HG03565 (cell line): ENCODE measurements around the gene FOXP2.
"Not testable (repeated sequence)": the region's sequence is repeated elsewhere in the genome, so short reads cannot be mapped to it uniquely, and the experiment has no call there.

Source experiments
- ATAC-seq: cut with Tn5 transposase; IDR thresholded peaks from one replicate; pipeline ENCODE4 v1.9.1; 2021; ENCODE audit warnings: mild to moderate bottlenecking, moderate library complexity; ENCODE audit not compliant: unreplicated experiment

The FOXP2 gene

DNA sequence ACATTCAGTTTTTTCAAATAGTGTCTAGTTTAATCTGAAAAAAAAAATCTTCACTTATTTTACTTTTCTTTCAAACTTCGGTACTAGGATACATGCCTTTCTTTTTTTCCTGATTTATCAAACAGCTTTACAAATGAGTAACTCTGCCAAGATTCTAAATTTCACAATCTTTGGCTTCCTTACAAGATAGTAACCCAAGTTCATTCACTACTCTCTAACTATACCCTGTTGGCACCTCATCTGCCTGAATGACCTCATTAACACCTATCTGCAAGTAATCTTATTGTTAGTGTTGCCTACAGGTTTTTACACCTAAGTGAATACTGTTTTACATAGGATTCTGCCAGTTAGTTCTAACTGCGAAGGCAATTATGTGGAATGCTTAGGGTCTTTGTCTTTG lies 159.8 kb downstream of the FOXP2 start:
- no peak for ATAC-seq

DNA sequence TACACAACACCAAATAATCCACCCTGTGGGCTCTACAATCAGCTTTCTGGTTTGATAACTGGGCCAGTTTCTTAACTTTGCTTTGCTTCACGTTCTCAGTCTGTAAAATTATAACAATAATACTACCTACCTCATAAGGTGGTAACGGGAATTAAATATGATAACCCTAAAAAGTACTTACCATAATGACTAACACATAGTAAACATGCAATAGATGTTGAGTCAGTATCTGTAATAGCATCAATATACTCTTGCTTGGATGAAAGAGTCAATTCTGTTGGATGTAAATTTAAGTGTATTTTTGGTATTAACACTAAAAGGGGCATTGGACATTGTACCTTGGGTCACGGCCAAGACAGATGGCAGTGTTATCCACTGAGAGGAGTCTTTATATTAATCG lies 160.5 kb downstream of the FOXP2 start:
- no peak for ATAC-seq

DNA sequence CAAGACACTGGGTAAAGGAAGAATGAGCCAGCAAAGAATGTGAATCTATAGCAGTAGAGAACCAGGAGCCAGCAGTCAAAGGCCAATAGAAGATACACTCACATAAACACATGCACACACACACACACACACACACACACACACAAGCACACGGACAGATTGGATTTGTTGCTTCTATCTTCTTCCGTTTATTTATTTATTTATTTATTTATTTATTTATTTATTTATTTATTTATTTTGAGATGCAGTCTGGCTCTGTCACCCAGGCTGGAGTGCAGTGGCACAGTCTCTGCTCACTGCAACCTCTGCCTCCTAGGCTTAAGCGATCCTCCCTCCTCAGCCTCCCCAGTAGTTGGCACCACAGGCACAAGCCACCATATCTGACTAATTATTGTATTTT lies 166.3 kb downstream of the FOXP2 start:
- not testable (repeated sequence) for ATAC-seq

DNA sequence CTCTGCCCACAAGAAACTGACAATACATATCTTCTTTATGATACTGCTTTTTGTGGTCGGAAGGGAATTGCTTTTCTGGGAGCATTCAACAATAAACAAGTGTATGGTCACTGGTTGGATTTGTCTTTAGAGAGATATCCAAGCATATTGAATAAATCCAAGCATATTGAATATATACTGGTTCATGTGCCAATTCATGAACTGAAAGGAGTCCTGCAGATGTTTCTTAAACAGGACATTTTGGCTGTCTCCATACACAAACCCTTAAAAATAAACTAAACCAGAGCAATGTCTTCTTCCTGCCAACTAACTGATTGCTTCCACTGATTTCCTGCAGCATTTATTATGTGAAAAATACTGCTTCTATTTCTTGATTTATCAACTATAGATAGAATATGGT lies 173.9 kb downstream of the FOXP2 start:
- no peak for ATAC-seq

DNA sequence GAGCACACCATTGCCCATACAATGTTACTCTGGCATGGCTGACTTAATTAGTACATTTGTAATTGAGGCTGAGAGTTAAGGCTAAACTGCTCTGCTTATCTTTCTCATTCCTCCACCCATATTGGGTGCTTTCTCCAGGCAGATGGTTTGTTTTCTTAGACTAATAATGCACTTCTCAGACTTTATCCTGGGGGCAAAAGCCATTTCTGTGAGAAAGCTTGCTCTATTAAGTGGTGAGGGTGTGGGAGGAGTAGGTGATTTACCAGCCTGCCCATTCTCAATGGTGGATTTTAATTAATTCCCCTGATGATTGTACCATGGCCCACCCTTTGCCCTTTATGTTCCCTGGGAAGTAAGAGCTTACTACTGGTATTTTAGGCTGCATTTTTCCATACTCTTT lies 174.8 kb downstream of the FOXP2 start:
- no peak for ATAC-seq

DNA sequence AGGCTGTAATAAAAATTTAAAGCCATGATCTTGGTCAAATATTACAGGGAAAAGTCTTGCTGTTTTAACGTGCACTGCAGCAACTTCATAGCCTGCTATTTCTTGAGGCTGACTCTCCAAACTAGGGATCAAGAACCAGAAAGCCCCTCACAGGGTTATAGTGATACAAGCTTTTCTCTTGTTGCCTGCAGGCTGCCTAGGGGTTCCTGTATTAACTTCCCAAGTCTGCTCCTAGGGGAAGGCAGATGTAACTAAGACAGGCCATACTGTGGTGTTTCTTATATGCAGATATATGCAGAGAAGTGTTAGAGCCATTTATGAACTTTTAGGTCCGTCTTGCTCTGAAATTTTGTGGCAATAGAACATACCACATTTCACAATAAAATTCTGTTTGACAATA lies 175.7 kb downstream of the FOXP2 start:
- ATAC-seq, result no peak

DNA sequence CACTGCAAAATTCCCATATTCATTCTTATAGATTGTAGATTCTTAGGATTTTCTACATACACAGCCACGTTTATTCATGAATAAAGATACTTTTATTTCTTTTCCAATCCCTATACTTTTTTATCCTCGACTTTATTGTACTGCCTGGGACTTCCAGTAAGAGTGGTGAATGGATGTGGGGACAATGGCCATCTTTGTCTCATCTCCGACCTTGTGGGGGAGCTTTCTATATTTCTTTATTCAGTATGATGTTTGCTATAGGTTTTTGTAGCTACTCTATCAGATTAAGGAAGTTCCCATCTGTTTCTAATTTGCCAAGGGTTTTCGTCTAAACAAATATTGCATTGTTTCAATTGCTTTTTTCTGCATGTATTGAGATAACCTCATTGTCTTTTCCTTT lies 184.3 kb downstream of the FOXP2 start:
- ATAC-seq, result no peak

DNA sequence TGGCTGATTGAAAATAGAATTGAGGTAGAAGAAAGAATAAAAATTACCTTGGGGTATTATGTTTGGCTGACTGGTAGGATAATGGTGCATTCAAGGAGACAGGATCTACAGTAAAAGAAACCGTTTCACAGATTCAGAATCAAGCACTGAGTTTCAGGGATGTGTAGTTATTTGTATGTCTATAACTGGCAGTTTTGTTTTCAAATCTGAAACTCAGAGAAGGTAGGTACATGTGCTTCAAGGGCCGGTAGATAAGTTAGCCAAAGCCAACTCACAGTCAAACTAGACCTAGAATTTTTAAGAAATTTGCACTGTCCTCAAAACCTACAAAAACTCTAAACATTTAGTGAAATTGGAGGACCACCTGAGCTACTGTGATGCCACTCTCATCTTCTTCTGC lies 191.5 kb downstream of the FOXP2 start:
- ATAC-seq, result no peak

DNA sequence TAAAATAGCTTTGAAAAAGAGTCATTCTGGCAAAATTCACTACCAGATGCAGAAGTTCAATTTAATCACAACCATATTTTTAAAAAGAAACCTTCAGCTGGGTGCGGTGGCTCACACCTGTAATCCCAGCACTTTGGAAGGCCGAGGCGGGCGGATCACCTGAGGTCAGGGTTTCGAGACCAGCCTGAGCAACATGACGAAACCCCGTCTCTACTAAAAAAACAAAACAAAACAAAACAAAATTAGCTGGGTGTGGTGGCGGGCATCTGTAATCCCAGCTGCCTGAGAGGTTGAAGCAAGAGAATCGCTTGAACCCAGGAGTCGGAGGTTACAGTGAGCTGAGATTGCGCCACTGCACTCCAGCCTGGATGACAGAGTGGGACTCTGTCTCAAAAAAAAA lies 194.2 kb downstream of the FOXP2 start:
- ATAC-seq, result not testable (repeated sequence)

DNA sequence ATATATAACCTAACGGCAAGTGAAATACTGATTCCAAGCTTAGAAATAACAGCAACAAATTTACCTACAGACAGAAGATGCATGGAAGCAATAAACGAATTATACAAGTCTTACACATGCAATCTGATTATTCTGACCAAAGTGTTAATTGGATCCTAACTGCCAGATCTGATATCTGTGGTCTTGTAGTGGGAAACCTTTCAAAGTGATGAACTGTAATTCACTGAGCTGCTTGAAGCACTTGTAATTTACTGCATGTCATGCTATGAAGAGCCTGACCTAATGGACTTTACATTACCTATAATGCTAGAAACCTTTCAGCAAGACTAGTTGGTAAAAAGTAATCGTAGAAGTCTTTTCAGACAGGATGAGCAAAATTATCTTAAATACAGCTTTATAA lies 205.6 kb downstream of the FOXP2 start:
- ATAC-seq, result no peak

DNA sequence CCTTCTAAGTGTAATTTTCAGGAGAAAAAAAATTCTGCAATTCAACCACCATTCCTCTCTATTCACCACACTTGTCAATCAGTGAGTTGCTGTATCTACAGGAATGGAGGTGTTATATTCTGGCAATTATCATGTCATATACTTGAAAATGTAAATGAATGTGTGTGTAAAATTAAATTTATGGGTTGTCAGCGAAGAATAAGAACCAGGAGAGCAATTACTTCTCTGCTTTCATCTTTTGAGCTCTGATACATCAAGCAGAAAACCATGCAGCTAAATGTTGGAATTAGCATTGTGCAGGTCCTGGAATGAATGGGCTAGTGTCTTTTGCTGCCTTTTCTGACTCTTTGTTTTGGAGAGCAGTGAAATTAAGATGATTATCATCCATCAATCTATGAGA lies 207.6 kb downstream of the FOXP2 start:
- ATAC-seq, result no peak

DNA sequence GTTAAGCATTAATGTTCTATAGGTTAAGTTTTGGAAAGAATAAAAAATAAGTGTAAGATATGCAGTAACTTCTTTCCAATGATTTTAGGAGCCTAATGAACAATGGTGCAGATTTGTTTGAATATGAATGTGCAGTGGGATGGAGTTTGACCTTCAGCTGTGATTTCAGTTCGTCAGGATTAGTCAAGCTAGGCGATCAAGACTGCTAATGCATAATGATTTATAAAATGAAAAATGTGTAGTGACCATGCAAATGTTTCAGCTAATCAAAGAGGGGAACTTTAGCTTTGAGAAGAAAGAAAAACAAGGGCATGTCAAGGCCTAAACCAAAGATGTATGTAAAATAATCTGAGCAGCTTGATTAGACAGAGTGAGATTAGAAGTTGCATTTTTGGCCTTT lies 208.5 kb downstream of the FOXP2 start:
- ATAC-seq, result no peak

DNA sequence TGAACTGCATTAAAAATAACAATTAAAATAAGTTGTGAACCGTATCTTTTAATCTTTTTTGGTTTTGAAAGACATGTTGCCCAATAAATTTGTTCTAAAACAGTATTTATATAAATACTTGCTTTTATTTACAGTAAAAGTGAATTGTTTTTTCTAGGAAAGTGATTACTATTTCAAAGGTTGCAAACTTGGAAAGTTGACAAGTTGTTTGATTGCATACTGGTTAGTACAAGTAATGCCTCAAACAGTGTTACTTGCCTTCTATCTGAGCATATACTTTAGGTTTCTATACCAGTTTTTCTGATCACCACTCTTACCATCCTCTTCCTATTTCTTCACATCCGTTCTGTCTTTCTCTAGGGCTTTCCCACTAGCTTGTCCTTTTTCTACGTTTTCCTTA lies 212.6 kb downstream of the FOXP2 start:
- no peak for ATAC-seq

DNA sequence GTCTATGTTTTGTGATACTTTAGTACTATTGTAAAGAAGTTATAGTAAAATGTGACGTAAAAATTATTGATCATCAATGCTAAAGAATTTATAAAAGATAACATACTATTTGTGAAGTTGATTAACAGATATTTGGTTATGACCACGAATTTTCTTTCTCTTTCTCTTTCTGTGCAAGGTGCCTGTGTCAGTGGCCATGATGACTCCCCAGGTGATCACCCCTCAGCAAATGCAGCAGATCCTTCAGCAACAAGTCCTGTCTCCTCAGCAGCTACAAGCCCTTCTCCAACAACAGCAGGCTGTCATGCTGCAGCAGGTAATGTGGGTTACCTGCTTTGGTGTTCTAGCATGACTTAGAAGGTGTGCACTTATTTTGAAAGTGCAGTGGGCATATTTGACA lies 213.7 kb downstream of the FOXP2 start:
- no peak for ATAC-seq

DNA sequence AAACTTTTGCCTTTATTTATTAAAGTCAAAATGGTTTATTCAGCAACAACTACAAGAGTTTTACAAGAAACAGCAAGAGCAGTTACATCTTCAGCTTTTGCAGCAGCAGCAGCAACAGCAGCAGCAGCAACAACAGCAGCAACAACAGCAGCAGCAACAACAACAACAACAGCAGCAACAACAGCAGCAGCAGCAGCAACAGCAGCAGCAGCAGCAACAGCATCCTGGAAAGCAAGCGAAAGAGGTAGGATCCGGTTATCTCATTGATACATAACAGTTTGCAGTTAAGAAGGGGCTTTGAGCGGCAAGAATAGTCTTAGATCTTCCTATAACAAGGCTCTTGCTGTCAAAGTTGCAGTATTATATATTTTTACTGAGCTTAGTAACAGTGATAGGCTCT lies 215.1 kb downstream of the FOXP2 start:
- ATAC-seq, result no peak

DNA sequence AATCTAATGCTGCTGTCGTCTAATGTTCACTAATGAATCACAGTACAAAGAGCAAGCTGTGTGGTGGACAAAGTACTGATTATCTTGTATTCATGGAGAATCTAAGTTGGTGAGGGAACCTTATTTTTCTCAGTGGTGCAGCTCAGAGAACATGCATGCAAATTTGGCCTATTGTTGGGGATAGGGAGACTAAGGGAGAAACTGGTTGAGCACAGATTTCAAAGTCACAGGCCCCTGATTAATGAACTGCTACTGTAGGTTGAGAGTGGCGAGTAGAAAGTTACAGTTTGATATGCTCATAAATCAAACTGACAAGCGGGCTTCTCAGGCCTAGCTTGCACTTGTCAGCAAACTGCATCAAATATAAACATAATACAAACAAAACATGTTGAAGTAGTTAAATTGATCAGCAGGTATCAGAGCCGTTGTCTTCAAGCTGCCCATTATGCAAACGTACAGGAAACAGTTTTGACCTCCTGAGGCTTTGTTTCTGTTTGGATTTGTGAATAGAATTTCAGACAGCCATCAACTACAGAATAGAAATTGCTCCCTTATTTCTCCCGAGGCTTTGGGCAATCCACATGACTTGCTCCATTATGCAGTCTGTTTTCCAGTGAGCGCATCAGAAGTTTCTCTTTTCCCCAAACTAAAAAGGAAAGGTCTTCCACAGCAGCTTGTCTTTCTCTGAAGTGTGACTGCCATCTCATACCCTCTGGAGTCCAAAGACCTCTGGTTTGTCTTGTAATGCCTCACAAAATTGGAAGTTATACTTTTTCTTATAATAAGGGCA lies 215.8 kb downstream of the FOXP2 start:
- no peak for ATAC-seq

DNA sequence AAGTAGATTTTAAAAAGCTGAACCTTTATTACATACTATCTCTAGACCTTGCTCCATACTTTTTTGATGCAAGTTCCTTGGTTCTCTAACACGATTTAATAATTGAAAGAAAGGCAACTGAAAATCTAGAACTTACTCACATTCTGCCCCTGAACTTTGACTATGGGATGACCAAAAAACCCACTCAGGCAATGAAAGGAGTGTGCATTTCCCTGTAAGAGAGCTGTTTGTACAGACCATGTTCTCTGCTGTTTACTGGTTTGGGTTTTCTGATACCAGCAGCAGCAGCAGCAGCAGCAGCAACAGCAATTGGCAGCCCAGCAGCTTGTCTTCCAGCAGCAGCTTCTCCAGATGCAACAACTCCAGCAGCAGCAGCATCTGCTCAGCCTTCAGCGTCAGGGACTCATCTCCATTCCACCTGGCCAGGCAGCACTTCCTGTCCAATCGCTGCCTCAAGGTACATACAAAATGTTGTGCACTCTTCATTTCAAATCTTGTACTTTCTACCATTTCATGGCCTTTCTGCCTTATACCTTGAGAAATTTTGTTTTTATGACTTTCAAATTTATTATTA lies 216.7 kb downstream of the FOXP2 start:
- no peak for ATAC-seq

DNA sequence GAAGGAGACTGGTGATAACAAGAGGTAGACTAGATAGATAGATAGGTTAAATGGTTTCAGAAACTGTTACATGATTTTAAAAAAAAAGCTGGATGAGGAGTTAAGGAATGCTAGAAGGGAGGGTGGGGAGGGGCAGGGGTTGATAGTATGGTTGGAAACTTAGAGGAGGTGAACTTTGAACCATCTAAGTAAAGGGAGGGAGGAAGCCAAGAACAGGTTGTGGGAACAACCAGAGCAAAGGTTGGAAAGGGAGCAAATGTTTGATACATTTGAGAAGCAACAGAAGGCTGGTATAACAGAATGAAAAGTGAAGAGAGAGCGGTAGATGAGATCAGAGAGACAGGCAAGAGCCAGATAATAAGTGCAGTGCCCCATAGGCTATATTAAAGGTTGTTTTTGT lies 224.8 kb downstream of the FOXP2 start:
- no peak for ATAC-seq

DNA sequence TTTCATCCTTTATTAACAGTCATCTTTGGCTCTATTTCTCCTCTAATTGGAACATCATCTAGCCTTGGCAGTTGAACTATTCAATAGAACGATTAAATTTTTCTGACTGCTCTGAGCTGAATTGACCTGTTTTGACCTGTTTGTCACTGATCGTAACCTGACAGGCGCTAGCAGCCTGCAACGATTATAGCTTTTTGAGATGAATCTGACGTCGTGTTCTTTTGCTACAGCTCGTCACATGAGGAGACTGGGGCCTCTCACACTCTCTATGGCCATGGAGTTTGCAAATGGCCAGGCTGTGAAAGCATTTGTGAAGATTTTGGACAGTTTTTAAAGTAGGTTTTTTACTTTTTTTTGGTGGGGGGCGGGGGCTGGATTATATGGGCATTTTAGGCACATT lies 229.8 kb downstream of the FOXP2 start:
- ATAC-seq, result no peak

DNA sequence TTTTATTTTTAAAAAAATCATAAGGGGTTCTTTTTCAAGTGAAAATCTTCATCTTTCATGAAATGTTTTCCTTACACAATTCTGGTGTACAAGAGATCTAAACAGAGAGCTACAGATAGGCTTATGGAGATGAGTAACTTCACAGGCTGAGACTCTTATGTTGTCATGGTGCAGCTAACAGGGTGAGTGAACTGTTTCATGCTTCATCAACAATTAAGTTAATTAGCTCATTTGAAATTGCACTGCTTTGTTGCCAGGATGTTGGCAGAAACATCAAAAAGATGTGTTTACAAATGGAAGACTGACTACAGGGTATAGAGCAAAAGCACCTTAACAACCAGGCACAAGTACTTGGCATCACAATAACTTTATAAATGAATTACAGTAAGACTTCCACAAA lies 230.8 kb downstream of the FOXP2 start:
- ATAC-seq, result no peak

DNA sequence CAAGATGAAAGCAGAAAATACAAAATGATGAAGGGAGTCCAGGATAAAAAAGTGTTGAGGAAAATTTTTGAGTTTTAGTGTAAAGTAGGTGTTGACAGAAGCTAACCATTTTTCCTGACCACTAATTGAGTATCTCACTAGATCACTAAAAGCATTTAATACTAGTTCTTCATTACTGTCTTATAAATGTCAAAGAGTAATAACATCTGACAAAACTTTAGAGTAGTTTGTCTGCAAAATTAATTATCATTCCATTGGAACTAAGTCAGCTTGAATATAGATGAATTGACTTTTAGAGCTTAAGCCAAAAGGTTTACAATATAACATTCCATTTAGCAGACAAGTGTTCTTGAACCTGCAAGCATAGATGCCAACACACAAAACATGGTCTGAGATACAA lies 232.9 kb downstream of the FOXP2 start:
- no peak for ATAC-seq

DNA sequence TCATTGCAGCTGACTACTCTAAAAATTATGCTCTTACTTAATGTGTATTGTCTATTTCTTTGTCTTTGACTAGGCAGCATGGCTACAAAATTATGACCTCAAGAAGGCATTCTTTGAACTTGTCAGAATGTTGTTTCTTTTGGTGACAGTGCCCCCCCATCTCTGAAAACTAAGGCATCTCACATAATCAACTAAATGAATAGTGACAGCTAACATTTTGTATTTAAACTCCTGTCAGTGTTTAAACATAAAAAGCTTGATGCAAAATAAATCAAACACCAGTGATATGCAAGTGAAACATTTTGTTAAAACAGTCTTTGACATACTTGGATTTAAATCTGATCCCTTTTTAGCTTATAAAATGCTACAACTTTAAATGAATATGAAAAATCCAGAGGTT lies 233.5 kb downstream of the FOXP2 start:
- no peak for ATAC-seq

DNA sequence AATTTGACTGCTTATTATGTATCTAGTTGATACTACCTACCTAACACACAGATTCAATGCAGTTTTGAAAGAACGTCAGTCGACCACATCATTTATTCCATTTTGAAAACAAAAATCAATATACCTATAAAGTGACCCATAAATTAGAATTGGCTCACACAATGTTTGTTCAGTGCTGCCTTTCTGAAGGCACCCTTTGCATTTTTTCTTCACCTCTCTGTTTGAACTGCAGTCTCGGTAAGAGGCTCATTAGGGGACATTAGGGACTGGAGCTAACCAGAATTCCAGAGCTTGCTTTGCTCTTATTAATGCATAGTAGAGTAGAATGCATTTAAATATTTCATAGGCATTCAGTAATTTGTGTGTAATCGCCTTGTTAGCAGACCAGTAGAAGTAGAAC lies 234.1 kb downstream of the FOXP2 start:
- ATAC-seq, result no peak
